ENCODE data around the gene SLC25A38.

- no peak for TF ChIP-seq CTCF (IDR thresholded peaks at IDR 0.05; ENCODE audit: insufficient read depth, low read depth, low read length)
- no peak for TF ChIP-seq EZH2 (IDR thresholded peaks at IDR 0.05; ENCODE audit: insufficient read depth, low read length)
Measured at GRCh38 chr3:39426312-39426711, 43.1 kb downstream of the SLC25A38 start.
